ENCODE data around the gene RAB20.

DNA sequence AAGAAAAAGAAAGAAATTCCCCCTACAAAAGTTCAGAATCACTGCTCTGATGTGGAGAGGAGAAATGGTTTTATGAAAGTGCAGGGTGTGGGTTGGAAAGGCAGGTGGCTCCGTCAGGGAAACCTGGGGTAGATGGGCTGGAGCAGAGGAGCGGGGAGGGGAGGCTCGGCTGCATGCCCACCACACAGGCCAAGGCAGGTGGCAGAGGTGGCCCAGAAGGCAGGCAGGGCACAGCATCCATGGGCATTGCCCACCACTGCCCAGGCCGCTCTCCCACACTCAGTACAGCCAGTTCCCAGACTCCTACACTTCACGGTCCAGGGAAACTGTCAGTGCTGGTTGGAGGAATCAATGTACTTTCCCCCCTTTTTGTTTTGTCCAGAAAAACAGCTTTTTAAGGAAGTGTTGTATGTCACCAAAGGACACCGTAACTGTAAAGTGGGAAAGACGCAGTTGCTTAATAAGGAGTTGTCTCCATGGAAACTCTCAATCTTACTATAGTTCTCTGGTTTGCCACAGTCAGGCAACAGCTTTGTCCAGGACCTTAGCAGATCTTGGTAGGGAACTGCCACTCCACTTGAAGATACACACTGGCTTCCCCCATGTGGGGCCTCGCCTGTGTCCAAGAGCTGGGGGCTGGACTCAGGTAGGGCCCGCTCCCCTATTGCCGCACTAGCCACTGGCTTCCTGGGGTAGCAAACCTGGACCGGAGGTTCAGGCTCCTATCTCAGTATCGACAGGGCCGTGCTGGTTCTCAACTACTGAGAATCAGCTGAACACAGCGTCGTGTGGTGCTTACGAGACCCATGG lies 82.9 kb downstream of the RAB20 start:
- TF ChIP-seq, protein P1, sequence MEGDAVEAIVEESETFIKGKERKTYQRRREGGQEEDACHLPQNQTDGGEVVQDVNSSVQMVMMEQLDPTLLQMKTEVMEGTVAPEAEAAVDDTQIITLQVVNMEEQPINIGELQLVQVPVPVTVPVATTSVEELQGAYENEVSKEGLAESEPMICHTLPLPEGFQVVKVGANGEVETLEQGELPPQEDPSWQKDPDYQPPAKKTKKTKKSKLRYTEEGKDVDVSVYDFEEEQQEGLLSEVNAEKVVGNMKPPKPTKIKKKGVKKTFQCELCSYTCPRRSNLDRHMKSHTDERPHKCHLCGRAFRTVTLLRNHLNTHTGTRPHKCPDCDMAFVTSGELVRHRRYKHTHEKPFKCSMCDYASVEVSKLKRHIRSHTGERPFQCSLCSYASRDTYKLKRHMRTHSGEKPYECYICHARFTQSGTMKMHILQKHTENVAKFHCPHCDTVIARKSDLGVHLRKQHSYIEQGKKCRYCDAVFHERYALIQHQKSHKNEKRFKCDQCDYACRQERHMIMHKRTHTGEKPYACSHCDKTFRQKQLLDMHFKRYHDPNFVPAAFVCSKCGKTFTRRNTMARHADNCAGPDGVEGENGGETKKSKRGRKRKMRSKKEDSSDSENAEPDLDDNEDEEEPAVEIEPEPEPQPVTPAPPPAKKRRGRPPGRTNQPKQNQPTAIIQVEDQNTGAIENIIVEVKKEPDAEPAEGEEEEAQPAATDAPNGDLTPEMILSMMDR (IDR thresholded peaks at IDR 0.05): no peak
- no peak for TF ChIP-seq POLR2A (IDR thresholded peaks at IDR 0.05)

Measured in lower leg skin (tissue), 3 donors.